ENCODE data around the gene ZNF296. TPM values are rescaled to one million over a fixed set of nuclear protein-coding genes. Genes with fewer than 3 reads are reported as not detected.

ZNF296 gene
- total RNA-seq, 1 donor from 2014 or later, result 1.0 TPM

DNA sequence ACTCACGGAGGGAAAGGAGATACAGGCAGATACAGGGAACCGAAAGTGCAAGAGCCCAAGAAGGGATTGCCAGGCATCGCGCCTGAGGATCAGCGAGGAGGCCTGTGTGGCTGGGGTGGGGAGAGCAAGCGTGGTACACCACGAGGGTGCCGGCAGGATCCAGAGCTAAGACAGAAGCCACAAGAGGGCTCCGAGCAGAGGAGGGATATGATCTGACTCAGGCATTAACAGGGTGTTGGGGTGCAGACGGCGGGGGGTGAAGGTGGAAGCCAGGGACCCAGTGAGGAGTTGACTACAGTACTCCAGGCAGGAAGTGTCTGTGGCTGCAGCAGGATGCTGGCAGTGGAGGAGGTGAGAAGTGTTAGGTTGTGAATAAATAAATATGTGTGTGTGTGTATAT is 11.3 kb upstream of the ZNF296 start:
- H3K36me3 ChIP-seq (ENCODE audit: control insufficient read depth, insufficient read depth, low read length), result peaks cover 2% of the 10 kb centered on the region
- no peak for TF ChIP-seq CTCF (IDR thresholded peaks at IDR 0.05; ENCODE audit: insufficient read depth, low read length, poor library complexity, severe bottlenecking)
- DNase-seq (ENCODE audit: low read depth), result no peak
- no peaks in the 10 kb centered on the region for H3K27me3 ChIP-seq (ENCODE audit: control insufficient read depth, insufficient read depth, low read length)
- no peak overlapping the region for H3K4me3 ChIP-seq (ENCODE audit: low read depth, low read length)

DNA sequence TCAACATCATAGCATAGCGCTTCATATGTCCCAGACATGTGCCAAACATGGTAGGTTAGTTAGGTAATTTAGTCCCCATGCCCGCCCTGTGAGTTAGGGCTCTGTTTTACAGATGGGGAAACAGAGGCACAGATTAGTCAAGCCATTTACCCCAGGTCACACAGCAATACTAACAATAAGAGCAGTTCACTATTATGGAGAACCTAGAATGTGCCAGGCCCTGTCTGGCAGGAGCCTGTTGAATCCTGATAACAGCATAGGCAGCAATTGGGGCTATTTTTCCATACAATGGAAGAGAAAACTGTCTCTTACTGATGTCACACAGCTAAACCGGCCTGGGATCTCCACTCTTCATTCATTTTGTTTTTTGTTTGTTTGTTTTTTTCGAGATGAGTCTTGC is 10.2 kb upstream of the ZNF296 start:
- Histone ChIP-seq H3K36me3 (ENCODE audit: control insufficient read depth, insufficient read depth, low read length) (peaks cover 3% of the 10 kb centered on the region), H3K4me3 (ENCODE audit: low read depth, low read length) (no peak overlapping the region), H3K27me3 (ENCODE audit: control insufficient read depth, insufficient read depth, low read length) (no peaks in the 10 kb centered on the region)
- no peak for DNase-seq (ENCODE audit: low read depth)
- TF ChIP-seq CTCF (IDR thresholded peaks at IDR 0.05; ENCODE audit: insufficient read depth, low read length, poor library complexity, severe bottlenecking), result no peak

GRCh38 chr19:45082170-45082569 is 5.9 kb upstream of the ZNF296 start:
- no peak for DNase-seq (ENCODE audit: low read depth)
- no peak for TF ChIP-seq CTCF (IDR thresholded peaks at IDR 0.05; ENCODE audit: insufficient read depth, low read length, poor library complexity, severe bottlenecking)
- Histone ChIP-seq H3K4me3 (ENCODE audit: low read depth, low read length) (no peak overlapping the region), H3K27me3 (ENCODE audit: control insufficient read depth, insufficient read depth, low read length) (no peaks in the 10 kb centered on the region), H3K36me3 (ENCODE audit: control insufficient read depth, insufficient read depth, low read length) (peaks cover 1% of the 10 kb centered on the region)

- no peak for TF ChIP-seq CTCF (IDR thresholded peaks at IDR 0.05; ENCODE audit: insufficient read depth, low read length, poor library complexity, severe bottlenecking)
- no peak for DNase-seq (ENCODE audit: low read depth)
- Histone ChIP-seq H3K36me3 (ENCODE audit: control insufficient read depth, insufficient read depth, low read length) (peaks cover 1% of the 10 kb centered on the region), H3K4me3 (ENCODE audit: low read depth, low read length) (peak overlapping the region; percentile 99), H3K27me3 (ENCODE audit: control insufficient read depth, insufficient read depth, low read length) (no peaks in the 10 kb centered on the region)
Measured at GRCh38 chr19:45079911-45080370, 3.7 kb upstream of the ZNF296 start.

- TF ChIP-seq CTCF (IDR thresholded peaks at IDR 0.05; ENCODE audit: insufficient read depth, low read length, poor library complexity, severe bottlenecking), result no peak
- no peak for DNase-seq (ENCODE audit: low read depth)
- H3K4me3 ChIP-seq (ENCODE audit: low read depth, low read length), result peak within 1 kb of the TSS; percentile 99
- no peaks in the 10 kb centered on the region for H3K27me3 ChIP-seq (ENCODE audit: control insufficient read depth, insufficient read depth, low read length)
- H3K36me3 ChIP-seq (ENCODE audit: control insufficient read depth, insufficient read depth, low read length), result peaks cover 1% of the 10 kb centered on the region
Measured at GRCh38 chr19:45079063-45079910, 3.0 kb upstream of the ZNF296 start, which contains the start of gene GEMIN7. TSS of gene GEMIN7 (plus strand) at chr19:45079260. CDS start at chr19:45090115, 10,855 bp downstream.
